ENCODE results near the gene DYRK3.

DNA sequence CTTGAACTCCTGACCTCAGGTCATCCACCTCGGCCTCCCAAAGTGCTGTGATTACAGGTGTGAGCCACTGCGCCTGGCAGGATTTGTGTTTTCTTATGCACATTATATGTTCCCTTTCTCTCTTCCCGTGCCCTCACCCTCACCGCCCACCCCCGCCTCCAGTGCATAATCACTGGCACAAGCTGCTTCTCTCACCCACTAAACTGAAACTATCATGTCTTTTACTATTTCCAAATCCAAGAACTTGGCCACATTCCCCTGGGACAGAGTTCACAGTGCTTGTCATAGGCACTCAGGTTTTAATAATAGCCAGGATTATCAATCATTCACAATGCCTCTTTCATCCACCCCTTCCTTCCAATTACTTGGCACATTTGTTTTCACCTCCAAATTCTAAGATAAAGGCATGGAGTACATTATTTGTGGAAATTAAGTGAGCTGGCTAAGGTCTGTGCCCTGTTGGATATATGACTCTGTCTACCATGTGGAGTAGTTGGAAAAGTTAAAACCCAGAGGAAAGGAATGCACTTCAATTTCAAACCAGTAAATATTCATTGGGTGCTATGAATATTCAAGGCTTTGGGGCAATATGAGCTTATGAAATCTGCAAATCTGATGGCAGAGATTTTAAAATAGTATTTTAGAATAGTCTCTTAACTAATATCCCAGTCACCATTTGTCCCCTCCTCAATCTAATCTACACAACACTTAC, 31.8 kb downstream of the DYRK3 start:
- TF ChIP-seq, protein P1, sequence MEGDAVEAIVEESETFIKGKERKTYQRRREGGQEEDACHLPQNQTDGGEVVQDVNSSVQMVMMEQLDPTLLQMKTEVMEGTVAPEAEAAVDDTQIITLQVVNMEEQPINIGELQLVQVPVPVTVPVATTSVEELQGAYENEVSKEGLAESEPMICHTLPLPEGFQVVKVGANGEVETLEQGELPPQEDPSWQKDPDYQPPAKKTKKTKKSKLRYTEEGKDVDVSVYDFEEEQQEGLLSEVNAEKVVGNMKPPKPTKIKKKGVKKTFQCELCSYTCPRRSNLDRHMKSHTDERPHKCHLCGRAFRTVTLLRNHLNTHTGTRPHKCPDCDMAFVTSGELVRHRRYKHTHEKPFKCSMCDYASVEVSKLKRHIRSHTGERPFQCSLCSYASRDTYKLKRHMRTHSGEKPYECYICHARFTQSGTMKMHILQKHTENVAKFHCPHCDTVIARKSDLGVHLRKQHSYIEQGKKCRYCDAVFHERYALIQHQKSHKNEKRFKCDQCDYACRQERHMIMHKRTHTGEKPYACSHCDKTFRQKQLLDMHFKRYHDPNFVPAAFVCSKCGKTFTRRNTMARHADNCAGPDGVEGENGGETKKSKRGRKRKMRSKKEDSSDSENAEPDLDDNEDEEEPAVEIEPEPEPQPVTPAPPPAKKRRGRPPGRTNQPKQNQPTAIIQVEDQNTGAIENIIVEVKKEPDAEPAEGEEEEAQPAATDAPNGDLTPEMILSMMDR (conservative IDR thresholded peaks at IDR 0.05 in 1 of 2, IDR thresholded peaks at IDR 0.05 in 1 of 2; ENCODE audit: low read depth in 1 of 2, low read length in 2 of 2), result no peak
- no peak for TF ChIP-seq EZH2 (IDR thresholded peaks at IDR 0.05; ENCODE audit: low read length, missing control alignments)
